Measurements from ENCODE around the gene CABP7. TPM values are rescaled to one million over a fixed set of nuclear protein-coding genes. Genes with fewer than 3 reads are reported as not detected.

CABP7 gene
- total RNA-seq, 1 donor from 2014 or later = not detected

GRCh38 chr22:29702931-29703501, 16.8 kb upstream of the CABP7 start:
- no peak overlapping the region for H3K4me3 ChIP-seq (ENCODE audit: low read depth, low read length)
- TF ChIP-seq, protein P1, sequence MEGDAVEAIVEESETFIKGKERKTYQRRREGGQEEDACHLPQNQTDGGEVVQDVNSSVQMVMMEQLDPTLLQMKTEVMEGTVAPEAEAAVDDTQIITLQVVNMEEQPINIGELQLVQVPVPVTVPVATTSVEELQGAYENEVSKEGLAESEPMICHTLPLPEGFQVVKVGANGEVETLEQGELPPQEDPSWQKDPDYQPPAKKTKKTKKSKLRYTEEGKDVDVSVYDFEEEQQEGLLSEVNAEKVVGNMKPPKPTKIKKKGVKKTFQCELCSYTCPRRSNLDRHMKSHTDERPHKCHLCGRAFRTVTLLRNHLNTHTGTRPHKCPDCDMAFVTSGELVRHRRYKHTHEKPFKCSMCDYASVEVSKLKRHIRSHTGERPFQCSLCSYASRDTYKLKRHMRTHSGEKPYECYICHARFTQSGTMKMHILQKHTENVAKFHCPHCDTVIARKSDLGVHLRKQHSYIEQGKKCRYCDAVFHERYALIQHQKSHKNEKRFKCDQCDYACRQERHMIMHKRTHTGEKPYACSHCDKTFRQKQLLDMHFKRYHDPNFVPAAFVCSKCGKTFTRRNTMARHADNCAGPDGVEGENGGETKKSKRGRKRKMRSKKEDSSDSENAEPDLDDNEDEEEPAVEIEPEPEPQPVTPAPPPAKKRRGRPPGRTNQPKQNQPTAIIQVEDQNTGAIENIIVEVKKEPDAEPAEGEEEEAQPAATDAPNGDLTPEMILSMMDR (IDR thresholded peaks at IDR 0.05; ENCODE audit: insufficient read depth, low read length, severe bottlenecking) = no peak
- FAIRE-seq = no peak
- peaks cover 3% of the 10 kb centered on the region for H3K27me3 ChIP-seq (ENCODE audit: control insufficient read depth, insufficient read depth, low read length)
- DNase-seq (ENCODE audit: low read depth) = no peak
- no peaks in the 10 kb centered on the region for H3K36me3 ChIP-seq (ENCODE audit: control insufficient read depth, insufficient read depth, low read length)

DNA sequence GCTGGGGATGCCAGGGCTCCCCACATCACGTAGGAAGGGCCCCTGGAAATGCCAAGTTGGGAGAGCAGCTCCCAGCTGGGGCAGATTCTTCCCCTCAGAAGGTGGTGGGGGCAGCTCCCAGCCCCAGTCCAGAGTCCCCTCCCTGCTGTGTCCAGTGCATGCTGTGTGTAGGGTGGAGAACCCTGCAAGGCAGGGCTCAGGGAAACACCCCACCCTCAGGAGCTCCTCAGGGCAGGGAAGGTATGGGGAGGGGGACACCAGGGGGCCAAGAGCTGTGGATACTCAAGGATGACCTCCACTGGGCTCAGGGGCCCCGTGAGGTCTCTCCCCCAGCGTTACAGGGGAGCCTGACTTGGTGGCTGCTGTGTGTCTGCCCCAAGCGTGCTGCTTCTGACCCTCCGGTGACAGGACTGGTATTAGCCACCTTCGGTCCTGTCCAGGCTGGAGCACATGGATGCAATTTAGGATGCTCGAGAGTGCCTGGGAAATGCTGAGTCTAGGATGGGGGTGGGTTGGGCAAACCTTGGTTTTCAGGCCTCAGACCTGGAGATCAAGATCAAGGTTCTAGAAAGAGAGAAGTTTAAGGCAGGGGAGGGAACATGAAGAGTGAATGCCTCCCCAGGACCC, 16.1 kb upstream of the CABP7 start:
- DNase-seq (ENCODE audit: low read depth) (no peak), FAIRE-seq (no peak)
- H3K27me3 ChIP-seq (ENCODE audit: control insufficient read depth, insufficient read depth, low read length) = peaks cover 3% of the 10 kb centered on the region
- TF ChIP-seq, protein P1 (IDR thresholded peaks at IDR 0.05; ENCODE audit: insufficient read depth, low read length, severe bottlenecking) = no peak
- no peaks in the 10 kb centered on the region for H3K36me3 ChIP-seq (ENCODE audit: control insufficient read depth, insufficient read depth, low read length)
- no peak overlapping the region for H3K4me3 ChIP-seq (ENCODE audit: low read depth, low read length)

GRCh38 chr22:29704528-29705285, 15.1 kb upstream of the CABP7 start:
- H3K27me3 ChIP-seq (ENCODE audit: control insufficient read depth, insufficient read depth, low read length) = peaks cover 3% of the 10 kb centered on the region
- FAIRE-seq (peak; percentile 66), DNase-seq (ENCODE audit: low read depth) (no peak)

DNA sequence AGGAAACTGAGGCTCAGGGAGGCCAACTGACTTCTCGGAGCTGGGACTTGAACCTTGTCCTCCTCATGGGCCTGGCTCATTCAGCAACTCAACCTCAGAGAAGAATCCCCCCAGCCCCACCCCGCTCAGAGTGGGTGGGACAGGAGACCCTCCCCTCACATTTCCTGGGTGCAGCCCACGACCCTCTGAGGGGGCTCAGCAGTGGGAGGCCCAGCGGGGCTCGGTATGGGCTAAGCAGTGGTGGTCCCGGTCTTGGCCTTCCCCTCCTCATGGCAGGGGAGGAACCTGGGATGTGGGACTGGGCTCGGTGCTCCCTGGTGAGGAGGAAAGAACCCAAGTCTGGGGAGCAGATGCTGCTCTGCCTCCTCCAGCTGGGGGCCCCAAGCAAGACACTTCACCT, 14.2 kb upstream of the CABP7 start:
- FAIRE-seq (no peak), DNase-seq (ENCODE audit: low read depth) (no peak)
- Histone ChIP-seq H3K36me3 (ENCODE audit: control insufficient read depth, insufficient read depth, low read length) (no peaks in the 10 kb centered on the region), H3K27me3 (ENCODE audit: control insufficient read depth, insufficient read depth, low read length) (peaks cover 3% of the 10 kb centered on the region), H3K4me3 (ENCODE audit: low read depth, low read length) (no peak overlapping the region)
- TF ChIP-seq, protein P1 (IDR thresholded peaks at IDR 0.05; ENCODE audit: insufficient read depth, low read length, severe bottlenecking) = no peak

More at GRCh38 chr22:29704528-29705285, 15.1 kb upstream of the CABP7 start:
- no peak overlapping the region for H3K4me3 ChIP-seq (ENCODE audit: low read depth, low read length)
- TF ChIP-seq, protein P1 (IDR thresholded peaks at IDR 0.05; ENCODE audit: insufficient read depth, low read length, severe bottlenecking) = no peak
- H3K36me3 ChIP-seq (ENCODE audit: control insufficient read depth, insufficient read depth, low read length) = no peaks in the 10 kb centered on the region

DNA sequence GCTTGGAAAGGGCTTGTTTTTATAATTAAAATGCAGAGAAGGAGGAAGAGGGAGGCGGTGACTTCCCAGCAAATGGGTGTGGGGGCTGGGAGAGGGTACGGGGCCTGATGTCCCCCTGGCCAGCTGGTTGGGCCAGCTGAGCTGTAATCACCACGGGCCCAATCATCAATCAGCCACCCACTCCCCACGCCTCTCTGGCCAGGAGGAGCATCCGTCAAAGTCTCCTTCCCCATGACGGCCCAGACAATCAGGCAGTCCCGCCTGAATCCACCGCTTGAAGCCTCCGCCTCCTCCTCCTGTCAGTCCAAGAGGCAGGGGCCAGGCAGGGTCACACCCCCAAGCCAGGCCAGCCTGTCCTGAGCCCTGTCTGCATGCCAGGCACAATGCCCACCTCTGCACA, 13.3 kb upstream of the CABP7 start:
- no peak overlapping the region for H3K4me3 ChIP-seq (ENCODE audit: low read depth, low read length)
- peaks cover 3% of the 10 kb centered on the region for H3K27me3 ChIP-seq (ENCODE audit: control insufficient read depth, insufficient read depth, low read length)
- no peak for DNase-seq (ENCODE audit: low read depth)
- no peaks in the 10 kb centered on the region for H3K36me3 ChIP-seq (ENCODE audit: control insufficient read depth, insufficient read depth, low read length)
- FAIRE-seq = no peak
- TF ChIP-seq, protein P1 (IDR thresholded peaks at IDR 0.05; ENCODE audit: insufficient read depth, low read length, severe bottlenecking) = no peak

All from bronchial epithelial cell (primary cell).